NCI-H345 treated with DMSO at 0.1 percent for 48 hours (cell line): ENCODE results near the gene BNIP5.
"Not testable (repeated sequence)": the region's sequence is repeated elsewhere in the genome, so short reads cannot be mapped to it uniquely, and the experiment has no call there.

Experiments
- DNase-seq: peaks from one replicate; lab custom pipeline; 2025; ENCODE audit not compliant: unreplicated experiment; lab: John Stamatoyannopoulos, UW

The BNIP5 gene

DNA sequence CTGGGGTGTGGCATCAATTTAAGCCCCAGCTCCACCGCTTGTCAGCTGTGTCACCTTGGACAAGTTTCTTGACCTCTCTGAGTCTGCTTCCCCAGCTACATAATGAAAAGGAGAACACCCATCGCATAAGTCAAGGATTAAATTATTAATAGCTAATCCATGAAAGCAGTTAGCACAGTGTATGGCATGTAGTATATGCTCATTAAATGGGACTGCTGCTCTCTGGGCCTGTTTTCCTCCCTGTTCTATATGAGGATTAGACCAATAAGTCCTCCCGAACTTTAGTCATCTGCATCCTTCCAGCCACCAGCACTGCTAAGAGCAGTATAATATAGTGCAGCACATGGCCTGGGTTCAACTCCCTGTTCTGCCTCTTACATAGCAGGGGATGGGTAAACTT lies 31.1 kb upstream of the BNIP5 start:
- no peak for DNase-seq

DNA sequence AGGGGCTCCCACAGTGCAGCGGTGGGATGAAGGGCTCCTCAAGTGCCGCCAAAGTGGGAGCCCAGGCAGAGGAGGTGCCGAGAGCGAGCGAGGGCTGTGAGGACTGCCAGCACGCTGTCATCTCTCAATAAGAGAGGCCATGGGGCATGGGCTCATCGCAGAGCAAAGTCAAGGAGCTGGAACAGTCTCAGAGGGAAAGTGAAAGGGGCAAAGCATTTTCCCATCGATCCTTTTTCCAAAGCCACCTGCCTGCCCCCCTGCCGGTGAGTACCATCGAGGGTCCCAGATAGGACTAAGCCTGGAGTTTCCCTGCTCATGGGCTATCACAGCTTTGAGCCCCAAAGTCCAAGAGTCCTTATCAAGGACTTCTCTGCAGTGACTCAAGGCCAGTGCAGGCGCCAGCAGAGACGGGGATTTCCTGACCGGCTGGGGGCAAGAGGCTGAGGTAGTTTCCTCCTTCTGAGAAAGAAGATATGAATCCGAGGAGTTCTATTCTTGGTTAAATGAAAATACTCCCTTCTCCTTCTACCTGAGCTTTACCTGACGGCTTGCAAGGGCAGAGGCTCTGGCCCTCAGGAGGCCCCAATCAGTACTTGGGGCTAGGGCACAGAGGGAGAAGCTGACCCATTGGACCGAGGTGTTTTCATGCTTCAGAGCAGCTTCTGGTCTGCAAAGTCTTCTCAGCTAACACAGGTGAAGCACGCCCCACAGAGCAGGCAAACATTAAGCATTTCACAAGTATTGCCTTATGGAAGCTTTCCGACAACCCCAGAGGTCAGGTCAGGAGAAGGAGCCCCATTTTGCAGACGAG lies 28.2 kb upstream of the BNIP5 start:
- DNase-seq: no peak

DNA sequence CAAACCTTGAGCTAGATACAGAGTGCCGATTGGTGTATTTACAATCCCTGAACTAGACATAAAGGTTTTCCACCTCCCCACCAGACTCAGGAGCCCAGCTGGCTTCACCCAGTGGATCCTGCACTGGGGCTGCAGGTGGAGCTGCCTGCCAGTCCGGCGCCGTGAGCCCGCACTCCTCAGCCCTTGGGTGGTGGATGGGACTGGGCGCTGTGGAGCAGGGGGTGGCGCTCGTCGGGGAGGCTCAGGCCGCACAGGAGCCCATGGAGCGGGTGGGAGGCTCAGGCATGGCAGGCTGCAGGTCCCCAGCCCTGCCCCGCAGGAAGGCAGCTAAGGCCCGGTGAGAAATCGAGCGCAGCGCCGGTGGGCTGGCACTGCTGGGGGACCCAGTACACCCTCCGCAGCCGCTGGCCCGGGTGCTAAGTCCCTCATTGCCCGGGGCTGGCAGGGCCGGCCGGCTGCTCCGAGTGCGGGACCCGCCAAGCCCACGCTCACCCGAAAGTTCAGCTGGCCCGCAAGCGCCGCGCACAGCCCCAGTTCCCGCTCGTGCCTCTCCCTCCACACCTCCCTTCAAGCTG lies 27.5 kb upstream of the BNIP5 start:
- DNase-seq: not testable (repeated sequence)

DNA sequence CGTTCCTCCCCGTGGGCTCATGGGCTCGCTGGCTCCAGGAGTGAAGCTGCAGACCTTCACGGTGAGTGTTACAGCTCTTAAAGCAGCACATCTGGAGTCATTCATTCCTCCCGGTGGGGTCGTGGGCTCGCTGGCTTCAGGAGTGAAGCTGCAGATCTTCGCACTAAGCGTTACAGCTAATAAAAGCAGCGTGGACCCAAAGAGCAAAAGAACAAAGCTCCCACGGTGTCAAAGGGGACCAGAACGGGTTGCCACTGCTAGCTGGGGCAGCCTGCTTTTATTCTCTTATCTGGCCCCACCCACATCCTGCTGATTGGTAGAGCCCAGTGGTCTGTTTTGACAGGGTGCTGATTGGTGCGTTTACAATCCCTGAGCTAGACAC lies 26.7 kb upstream of the BNIP5 start:
- DNase-seq: not testable (repeated sequence)

DNA sequence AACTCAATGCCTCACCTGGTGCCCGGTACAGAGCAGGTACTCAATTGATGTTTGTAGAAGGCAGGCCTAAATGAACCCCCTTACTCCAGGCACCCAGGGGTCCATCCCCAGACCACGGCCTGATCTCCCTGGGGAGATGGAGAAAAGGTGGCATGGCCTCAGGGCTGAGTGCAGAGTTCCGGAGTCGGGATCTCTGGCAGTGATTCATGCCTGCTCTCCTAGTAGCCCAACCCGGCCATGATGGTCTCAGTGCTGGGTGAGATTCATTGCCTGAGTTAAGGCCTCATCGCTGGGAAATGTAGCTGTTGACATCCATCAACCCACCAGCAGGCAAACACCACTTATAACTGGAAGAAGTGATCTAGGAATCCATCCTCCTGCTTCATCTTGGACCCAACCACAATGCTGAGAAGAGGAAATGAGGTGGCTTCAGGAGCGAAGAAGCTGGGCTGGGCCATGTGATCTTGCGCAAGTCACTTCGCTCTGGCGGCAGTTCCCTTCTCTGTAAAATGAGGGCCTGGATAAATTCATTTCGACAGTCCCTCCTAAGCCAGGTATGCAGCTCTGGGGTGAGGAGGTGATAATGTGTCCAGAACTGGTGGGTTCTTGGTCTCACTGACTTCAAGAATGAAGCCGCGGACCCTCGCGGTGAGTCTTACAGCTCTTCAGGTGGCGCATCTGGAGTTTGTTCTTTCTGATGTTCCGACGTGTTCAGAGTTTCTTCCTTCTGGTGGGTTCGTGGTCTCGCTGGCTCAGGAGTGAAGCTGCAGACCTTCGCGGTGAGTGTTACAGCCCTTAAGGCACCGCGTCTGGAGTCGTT lies 26.1 kb upstream of the BNIP5 start:
- DNase-seq: no peak

DNA sequence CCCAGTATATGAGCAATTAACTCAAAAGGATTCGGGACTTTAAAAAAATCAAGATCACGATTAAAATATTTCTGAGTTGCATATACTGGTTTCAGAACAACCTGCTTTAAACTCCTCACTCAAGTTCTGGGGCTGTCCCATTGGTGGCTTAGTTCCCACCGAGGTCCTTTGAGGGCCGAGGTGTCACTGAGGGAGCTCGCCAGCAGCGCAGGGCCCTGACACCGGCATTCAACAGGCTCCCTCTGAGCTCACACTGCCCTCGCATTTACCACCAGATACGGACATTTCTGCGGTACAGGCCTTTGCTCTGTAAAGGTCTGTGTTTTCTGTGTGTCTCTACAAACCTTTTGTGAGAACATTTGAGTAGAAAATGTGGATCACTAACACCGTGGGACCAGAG lies 24.4 kb upstream of the BNIP5 start:
- DNase-seq: no peak

DNA sequence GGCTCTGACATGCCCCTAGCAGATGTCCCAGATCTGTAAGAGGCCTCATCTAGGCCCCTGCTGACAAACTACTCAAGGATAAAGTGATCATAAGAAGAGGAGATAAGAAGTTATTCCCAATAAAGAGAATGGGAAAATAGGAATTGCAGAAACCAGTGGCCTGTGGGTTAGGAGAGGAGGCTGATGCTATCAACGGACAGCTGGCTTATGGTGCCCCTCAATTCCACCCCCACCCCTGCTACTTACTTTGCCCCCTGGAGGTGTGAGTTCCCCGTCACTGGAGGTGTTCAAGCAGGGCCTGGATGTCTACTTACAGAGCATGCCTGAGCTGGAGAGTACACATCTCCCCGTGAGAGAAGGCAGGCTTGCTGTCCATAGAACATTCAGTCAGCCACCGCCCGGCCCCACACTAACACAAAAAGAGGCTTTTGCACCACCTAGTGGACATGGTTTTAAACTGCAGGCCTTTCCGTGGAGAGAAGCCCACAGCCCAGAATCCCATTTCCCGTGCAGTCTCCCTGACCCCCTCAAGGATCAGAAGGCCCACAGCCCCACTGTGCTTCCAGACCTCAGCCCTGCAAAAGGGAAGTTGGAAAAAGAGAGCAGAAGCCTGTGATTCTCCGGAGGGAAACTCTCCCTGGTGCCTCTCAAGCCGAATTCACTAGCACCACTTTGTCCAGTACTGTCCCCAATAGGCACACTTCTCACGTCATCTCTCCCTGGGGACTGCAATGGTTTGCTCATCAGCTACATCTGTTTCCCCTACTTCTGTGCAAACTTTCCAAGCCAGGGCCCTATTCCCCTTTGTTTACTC lies 23.8 kb upstream of the BNIP5 start:
- DNase-seq: peak; percentile 59

DNA sequence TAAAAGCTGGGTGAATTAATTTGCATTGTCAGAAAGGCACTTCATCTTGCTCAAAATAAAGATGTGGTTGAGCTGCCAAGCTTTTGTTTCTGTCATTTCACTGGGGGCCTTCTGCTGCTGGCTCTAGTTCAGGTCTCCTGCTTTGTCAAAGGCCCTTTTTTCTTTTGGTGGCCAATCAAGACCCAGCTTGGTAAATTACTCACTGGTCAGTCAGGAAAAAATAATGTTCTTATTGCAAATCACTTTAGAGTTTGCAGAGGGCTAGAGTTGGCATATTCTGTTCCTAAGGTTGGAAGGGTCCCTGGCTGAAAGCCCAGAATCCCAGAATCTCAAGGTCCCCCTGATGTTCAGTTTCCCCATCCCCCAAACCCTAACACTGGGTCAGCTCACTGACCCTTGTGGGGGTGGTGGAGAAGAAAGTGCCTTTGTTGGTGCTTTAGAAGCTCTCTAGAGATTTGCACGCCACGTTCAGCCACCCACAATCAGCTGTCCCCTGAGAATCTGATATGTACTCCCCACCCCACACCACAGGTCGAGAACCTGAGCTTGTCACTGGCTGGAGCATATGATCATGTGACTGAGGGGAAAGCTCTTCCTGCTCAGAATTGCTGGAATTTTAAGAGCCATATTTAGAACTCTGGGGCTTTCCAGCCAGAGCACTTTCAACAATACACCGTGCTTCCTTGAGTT lies 21.7 kb upstream of the BNIP5 start:
- DNase-seq: no peak

DNA sequence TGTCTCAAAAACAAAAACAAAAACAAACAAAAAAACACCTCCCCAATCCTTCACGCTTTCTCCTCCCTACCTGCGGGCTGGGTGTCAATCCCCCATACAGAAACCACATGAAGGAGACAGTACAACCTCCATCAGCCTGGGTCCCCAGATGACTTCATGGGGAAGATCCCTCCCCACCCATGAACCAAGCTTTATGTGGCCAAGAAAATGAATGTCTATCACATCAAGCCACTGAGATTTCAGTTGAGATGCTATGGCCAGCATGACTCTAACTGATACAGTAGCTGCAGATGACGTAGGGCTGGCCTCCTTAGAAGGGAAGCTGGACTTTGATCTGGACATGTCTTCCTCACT lies 21.2 kb upstream of the BNIP5 start:
- no peak for DNase-seq

DNA sequence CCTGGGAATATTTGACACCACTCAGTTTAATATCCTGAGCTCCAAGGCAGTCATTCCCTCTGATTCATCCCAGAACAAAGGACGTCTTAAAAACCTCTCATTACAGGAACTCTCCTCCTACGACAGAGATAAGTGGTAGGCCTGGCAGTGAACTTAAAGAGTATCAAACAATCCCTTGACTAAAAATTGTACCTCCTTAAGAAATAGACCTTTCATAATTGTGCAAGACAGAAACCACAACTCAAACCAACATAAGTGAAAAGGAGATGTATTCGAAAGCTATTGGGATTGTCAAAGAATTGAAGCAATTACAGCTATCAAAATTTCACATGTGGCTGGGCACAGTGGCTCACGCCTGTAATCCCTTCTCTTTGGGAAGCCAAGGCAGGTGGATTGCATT lies 19.1 kb upstream of the BNIP5 start:
- no peak for DNase-seq

DNA sequence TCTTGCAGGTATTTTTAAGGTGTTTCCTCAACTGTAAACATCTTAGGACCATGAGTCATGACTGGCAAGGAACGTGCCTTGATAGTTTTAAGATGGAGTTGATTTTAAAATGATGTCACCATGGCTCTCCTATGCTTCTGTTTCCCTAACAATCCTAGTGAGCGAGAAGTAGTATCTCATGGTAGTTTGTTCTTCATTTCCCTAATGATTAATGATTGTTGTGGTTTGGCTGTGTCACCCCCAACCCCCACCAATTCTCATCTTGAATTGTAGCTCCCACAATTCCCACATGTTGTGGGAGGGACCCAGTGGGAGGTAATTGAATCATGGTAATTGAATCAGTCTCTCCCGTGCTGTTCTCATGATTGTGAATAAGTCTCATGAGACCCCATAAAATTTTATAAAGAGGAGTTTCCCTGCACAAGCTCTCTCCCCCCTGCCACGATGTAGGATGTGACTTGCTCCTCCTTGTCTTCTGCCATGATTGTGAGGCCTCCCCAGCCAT lies 16.8 kb upstream of the BNIP5 start:
- DNase-seq: no peak

DNA sequence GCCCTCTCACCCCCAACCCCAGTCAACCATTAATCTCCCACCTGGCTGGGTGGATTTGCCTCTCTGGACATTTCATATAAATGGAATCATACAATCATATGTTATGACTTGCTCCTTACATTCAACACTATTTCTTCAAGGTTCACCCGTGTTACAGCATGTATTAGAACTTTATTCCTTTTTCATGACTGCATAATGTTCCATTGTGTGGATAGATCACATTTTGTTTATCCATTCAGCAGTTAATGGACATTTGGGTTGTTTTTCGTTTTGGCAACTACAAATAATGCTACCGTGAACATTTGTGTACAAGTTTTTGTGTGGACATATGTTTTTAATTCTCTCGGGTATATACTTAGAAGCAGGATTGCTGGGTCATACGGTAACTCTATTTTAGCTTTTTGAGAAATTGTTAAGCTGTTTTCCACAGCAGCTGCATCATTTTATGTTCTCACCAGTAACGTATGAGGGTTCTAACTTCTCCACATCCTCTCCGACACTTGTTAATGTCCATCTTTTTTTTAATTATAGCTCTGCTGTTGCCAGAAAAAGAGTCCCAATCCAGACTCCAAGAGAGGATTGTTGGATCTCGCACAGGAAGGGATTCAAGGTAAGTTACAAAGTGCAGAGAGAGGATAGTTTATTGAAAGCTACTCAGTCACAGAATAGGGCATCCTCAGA lies 15.9 kb upstream of the BNIP5 start:
- no peak for DNase-seq

DNA sequence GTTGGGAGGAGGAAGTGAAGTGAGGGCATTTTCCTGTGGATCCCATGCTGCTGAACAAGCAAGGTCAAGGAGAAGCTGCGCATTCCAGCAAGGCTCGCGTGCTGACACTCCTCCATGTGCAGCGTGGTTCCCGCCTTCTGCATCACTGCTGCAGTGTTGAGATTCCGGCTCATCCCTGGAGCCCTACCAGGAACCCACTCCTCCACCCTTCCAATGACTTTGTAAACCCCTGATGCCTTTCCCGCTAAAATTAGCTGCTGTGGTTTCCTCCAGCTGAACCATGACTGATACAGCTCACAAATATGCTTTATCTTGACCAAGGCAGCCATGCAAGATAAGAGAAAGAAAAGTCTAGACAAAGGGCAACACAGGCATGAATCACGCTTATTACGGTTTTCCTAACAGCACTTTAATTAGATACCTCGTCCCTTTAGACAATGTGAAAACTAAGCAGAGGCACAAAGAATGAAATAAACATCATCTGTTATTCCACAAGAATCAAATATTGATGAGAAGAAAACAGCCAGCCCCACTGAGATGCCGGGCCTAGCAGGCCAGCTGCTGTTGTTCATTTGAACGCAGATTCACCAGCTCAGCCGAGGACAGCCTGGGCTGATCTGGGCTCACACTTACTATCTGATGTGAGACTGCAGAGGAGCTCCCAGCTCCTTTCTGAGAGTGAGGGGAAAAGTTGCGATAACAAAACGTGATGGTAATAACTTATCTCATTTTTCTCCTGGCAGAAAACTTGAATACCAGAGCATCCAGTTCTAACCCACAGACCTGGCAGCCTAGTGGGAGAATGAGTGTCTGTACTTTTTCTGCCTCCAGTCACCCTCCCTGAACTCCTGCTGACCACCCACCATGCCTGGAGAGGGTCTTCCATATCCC lies 14.2 kb upstream of the BNIP5 start:
- DNase-seq: no peak

DNA sequence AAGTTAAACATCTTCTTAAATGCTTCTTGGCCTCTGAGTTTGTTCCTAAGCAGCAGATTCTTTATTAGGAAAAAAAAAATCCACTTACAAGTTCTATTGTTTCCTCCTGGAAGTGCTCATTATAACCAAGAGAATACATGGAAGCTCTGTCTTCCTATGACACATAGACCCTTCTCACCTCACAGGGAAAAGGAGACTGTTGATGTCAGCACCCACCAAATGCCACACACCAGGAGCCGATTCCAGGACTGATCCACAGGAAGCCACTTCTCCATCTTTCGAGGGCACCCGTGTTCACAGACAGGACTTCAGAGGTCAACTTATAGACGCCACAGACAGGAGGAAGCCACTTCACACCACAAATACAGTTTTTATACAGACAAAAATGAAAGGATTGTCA lies 13.4 kb upstream of the BNIP5 start:
- DNase-seq: no peak

DNA sequence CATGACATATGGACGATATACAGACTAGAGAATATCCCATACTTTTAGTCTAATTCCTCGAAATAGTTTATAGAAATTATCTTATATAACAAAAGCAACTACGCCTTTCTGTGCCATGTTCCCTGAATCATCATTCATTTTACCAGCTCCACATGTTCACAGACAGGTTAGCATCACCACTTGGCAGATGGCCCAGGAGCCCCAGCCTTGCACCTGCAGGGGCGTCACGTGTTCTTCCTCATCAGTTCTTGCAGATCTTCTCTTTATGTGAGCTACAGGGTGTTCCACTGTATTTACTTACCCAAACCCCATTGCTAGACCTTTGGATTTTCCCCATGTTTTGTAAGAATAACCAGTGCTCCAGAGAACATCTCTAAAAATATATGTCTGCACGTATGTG lies 12.6 kb upstream of the BNIP5 start:
- DNase-seq: peak; percentile 89

DNA sequence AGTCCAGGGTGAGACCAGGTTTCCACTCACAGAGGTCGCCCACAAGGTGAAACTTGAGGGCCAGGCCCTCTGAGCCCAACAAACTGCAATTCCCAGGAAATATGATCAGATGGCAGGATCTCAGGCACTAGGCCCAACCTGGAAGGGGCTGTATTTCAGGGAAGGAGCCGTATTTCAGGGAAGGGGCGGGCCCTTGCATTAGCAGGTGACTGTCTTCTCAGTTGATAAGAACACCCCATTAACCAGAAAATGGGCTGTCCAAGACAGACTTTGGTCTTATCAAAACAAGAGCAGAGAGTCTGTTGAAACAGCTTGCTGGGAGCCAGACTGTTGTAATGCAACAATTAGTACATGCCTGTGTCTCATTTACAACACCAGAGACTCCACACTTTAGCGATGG lies 10.9 kb upstream of the BNIP5 start:
- DNase-seq: no peak

DNA sequence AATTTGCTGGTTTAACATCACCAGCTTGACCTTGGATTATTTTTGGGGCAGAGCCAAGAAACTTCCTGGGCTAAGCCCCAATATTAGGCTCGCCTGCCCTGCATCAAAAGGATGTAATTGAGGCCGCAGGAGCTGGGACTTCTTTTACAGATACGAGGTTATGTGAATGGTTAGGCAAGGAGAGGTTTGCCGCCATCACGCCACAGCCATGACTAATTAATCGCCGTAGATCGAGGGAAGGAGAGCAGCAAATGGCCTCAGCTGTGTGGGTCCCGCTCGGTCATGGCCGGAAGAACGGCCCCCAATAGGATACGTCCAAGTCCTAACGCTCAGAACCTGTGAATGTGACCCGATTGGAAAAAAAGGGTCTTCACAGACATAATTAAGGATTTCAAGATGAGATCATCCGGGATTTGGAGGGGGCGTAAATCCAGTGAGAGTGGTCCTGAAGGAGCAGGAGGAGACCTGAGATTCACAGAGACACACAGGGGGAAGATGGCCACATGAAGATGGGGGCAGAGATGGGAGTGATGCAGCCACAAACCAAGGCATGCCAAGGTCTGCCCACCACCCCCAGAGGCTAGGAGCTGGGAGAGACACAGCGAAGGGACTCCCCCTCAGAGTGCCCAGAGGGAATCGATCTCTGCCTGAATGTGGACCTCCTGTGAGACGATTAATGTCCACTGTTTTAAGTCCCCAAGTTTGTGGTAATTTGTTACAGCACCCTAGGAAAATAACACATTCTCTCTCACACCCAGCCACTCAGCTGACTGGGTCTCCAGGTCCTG lies 10.0 kb upstream of the BNIP5 start:
- DNase-seq: no peak
